Measurements from ENCODE around the gene GDF15.

GDF15 gene

GRCh38 chr19:18389726-18390064 is 3.7 kb downstream of the GDF15 start:
- H3K4me3 ChIP-seq (ENCODE audit: low read depth, low read length), result no peak overlapping the region
- no peak for TF ChIP-seq CTCF (IDR thresholded peaks at IDR 0.05; ENCODE audit: low read depth, low read length)

GRCh38 chr19:18390065-18390907 is 4.3 kb downstream of the GDF15 start:
- no peak overlapping the region for H3K4me3 ChIP-seq (ENCODE audit: low read depth, low read length)
- TF ChIP-seq CTCF (IDR thresholded peaks at IDR 0.05; ENCODE audit: low read depth, low read length), result no peak

GRCh38 chr19:18391509-18392075 is 5.6 kb downstream of the GDF15 start:
- TF ChIP-seq CTCF (IDR thresholded peaks at IDR 0.05; ENCODE audit: low read depth, low read length), result no peak
- H3K4me3 ChIP-seq (ENCODE audit: low read depth, low read length), result no peak overlapping the region

GRCh38 chr19:18392417-18392816 is 6.5 kb downstream of the GDF15 start:
- H3K4me3 ChIP-seq (ENCODE audit: low read depth, low read length), result no peak overlapping the region
- no peak for TF ChIP-seq CTCF (IDR thresholded peaks at IDR 0.05; ENCODE audit: low read depth, low read length)

- TF ChIP-seq CTCF (IDR thresholded peaks at IDR 0.05; ENCODE audit: low read depth, low read length), result no peak
- no peak overlapping the region for H3K4me3 ChIP-seq (ENCODE audit: low read depth, low read length)
These were observed 7.0 kb downstream of the GDF15 start for GRCh38 chr19:18392926-18393325.

- no peak for TF ChIP-seq CTCF (IDR thresholded peaks at IDR 0.05; ENCODE audit: low read depth, low read length)
- H3K4me3 ChIP-seq (ENCODE audit: low read depth, low read length), result no peak overlapping the region
These were observed 7.9 kb downstream of the GDF15 start for GRCh38 chr19:18393836-18394235.

GRCh38 chr19:18396471-18397241 is 10.7 kb downstream of the GDF15 start:
- TF ChIP-seq CTCF (IDR thresholded peaks at IDR 0.05; ENCODE audit: low read depth, low read length), result no peak
- H3K4me3 ChIP-seq (ENCODE audit: low read depth, low read length), result no peak overlapping the region

All from WI38 (cell line).